Epithelial cell of esophagus (primary cell): ENCODE measurements around the gene NBAS.
"Not testable (repeated sequence)": the region's sequence is repeated elsewhere in the genome, so short reads cannot be mapped to it uniquely, and the experiment has no call there.

Experiments used
- DNase-seq: peaks from one replicate; pipeline ENCODE4 v3.0.0; 2010; ENCODE audit warnings: low read depth
- H3K4me3 ChIP-seq: 2 replicates; pipeline ENCODE4 v1.5.1; 2011; ENCODE audit warnings: mild to moderate bottlenecking, low read length, control low read depth
- TF ChIP-seq, protein P1 (sequence below): IDR thresholded peaks from 2 replicates; pipeline ENCODE4 v1.5.1; 2011; ENCODE audit warnings: low read depth, mild to moderate bottlenecking, low read length, control low read depth, inconsistent platforms; ENCODE audit not compliant: insufficient read depth; ENCODE audit errors: missing control alignments

NBAS gene

GRCh38 chr2:15260196-15260595 lies 300.9 kb downstream of the NBAS start:
- H3K4me3 ChIP-seq, result no peak overlapping the region
- DNase-seq, result no peak
- TF ChIP-seq, protein P1, sequence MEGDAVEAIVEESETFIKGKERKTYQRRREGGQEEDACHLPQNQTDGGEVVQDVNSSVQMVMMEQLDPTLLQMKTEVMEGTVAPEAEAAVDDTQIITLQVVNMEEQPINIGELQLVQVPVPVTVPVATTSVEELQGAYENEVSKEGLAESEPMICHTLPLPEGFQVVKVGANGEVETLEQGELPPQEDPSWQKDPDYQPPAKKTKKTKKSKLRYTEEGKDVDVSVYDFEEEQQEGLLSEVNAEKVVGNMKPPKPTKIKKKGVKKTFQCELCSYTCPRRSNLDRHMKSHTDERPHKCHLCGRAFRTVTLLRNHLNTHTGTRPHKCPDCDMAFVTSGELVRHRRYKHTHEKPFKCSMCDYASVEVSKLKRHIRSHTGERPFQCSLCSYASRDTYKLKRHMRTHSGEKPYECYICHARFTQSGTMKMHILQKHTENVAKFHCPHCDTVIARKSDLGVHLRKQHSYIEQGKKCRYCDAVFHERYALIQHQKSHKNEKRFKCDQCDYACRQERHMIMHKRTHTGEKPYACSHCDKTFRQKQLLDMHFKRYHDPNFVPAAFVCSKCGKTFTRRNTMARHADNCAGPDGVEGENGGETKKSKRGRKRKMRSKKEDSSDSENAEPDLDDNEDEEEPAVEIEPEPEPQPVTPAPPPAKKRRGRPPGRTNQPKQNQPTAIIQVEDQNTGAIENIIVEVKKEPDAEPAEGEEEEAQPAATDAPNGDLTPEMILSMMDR, result no peak

DNA sequence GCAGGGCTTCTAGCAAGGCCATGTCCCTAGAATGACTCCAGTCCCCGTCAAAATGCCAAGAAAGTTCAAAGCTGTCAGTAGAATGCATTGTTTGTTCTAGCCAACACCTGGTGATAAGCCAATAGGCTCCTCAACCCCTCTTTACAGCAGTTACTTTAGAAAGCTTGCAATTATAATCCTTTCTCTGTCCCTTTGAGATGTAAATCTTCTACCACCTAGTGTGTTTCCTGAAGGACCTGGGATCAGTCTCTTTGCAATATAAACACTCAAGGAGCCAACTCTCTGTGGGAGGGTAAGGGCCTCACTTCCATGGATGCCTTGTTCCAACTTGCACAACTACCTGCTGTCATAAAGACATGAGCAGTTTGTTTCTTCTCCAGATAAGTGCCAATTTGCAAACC lies 301.8 kb downstream of the NBAS start:
- TF ChIP-seq, protein P1, result no peak
- H3K4me3 ChIP-seq, result no peak overlapping the region
- no peak for DNase-seq

DNA sequence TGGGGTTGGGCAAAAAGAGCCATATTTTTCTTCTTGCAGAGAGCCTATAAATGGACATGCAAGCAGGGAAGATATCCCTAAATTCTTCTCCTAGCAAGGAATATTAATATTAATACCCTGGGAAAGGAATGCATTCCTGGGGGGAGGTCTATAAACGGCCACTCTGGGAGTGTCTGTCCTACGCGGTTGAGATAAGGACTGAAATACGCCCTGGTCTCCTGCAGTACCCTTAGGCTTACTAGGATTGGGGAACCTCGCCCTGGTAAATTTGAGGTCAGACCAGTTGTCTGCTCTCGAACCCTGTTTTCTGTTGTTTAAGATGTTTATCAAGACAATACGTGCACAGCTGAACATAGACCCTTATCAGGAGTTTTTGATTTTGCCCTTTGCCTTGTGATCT lies 302.7 kb downstream of the NBAS start:
- DNase-seq, H3K4me3 ChIP-seq: not testable (repeated sequence)

DNA sequence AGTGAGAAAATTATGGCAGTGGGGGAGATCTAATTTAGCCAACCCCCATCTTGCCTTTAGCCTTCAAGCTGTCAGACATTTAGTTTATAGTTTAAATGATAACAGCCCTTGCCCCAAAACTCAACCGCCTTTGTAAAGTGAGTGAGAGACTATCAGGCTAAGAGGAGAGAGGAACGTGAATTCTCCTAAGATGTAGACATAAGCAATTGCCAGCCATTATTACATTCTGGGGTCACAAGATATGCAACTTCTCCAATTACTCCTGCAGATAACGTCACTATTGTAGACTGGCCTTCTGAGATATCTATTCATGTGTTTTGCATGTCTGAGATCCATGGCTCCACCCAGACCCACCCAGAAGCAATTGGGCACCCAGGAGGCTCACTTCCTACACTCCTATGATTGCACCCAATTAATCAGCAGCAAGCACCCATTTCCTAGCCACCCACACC lies 307.3 kb downstream of the NBAS start:
- TF ChIP-seq, protein P1, result no peak
- H3K4me3 ChIP-seq, result no peak overlapping the region
- no peak for DNase-seq

DNA sequence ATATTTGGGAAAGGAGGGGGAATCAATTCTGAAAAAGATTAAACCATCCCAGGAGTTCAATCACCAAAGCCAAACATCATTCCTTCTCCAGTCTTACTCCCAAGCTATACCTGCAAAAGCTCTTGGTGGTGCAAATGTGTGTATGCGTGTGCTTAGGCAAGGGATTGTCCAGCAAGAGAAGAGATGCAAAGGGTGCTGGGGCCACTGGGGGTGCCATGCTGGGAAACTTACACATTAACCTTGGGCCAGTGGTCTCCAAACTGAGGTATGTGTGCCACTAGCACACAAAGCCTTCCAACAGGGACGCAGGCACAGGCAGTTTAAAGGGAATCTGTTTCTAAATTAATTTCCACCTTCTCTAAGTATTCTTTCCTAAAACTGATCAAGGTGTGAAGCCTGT lies 307.9 kb downstream of the NBAS start:
- TF ChIP-seq, protein P1, result no peak
- H3K4me3 ChIP-seq, result no peak overlapping the region
- DNase-seq, result no peak

DNA sequence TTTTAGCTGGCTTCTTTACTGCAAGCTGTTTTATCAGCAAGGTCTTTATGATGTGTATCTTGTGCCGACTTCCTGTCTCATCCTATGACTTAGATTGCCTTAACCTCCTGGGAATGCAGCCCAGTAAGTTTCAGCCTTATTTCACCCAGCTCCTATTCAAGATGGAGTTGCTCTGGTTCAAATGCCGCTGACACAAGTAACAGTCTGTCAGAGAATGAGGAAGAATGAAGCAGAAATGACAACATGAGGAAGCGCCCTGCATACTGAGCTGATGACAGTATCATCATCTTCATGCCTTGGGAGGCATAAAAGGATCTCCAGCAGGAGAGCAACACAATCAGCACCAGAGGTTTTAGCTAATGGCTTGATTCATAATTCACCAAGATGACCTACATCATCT lies 309.4 kb downstream of the NBAS start:
- no peak for DNase-seq
- H3K4me3 ChIP-seq, result no peak overlapping the region
- TF ChIP-seq, protein P1, result no peak

- DNase-seq, result not testable (repeated sequence)
Measured at GRCh38 chr2:15250946-15251345, 310.2 kb downstream of the NBAS start.

DNA sequence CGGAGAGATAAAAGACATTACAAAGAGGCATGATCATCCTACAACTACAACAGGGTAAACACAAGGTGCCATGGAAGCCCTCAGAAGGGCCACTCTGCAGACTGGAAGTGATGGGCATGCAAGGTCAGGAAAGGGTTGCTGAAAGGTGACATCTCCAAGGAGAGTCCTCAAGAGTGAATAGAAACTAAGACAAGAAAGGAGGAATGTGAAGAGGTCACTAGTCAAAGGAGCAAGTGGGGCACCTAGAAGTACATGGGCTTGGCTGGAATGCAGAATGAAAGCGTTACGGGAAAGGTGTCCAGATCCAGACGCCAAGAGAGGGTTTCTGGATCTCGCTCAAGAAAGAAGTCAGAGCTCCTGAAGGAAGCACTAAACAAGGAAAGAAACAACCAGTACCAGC lies 314.3 kb downstream of the NBAS start:
- TF ChIP-seq, protein P1, result no peak
- H3K4me3 ChIP-seq, result no peak overlapping the region
- no peak for DNase-seq

More at GRCh38 chr2:15250946-15251345, 310.2 kb downstream of the NBAS start:
- H3K4me3 ChIP-seq, result not testable (repeated sequence)
